BLaER1 (cell line): ENCODE data around the gene LY6G6D.

Experiments used
- H3K27ac ChIP-seq: shearing (Covaris generic); formaldehyde crosslinking; 2 replicates; pipeline ENCODE4 v1.8.1; 2022
- H3K27me3 ChIP-seq: shearing (Covaris generic); formaldehyde crosslinking; 2 replicates; pipeline ENCODE4 v1.8.1; 2022
- H3K36me3 ChIP-seq: shearing (Covaris generic); formaldehyde crosslinking; 2 replicates; pipeline ENCODE4 v1.8.1; 2022
- H3K4me1 ChIP-seq: shearing (Covaris generic); formaldehyde crosslinking; 2 replicates; pipeline ENCODE4 v1.8.1; 2022
- H3K4me2 ChIP-seq: shearing (Covaris generic); formaldehyde crosslinking; 2 replicates; pipeline ENCODE4 v1.8.1; 2022
- H3K4me3 ChIP-seq: shearing (Covaris generic); formaldehyde crosslinking; 2 replicates; pipeline ENCODE4 v1.8.1; 2022
- H3K9ac ChIP-seq: shearing (Covaris generic); formaldehyde crosslinking; 2 replicates; pipeline ENCODE4 v1.8.1; 2022
- H3K9me3 ChIP-seq: shearing (Covaris generic); formaldehyde crosslinking; 2 replicates; pipeline ENCODE4 v1.8.1; 2022
- H4K20me1 ChIP-seq: shearing (Covaris generic); formaldehyde crosslinking; 2 replicates; pipeline ENCODE4 v1.8.1; 2022
- Cebpa-rat ChIP-seq: shearing (Covaris generic); IDR thresholded peaks from 2 replicates; pipeline ENCODE4 v1.8.1; 2022

Gene LY6G6D

GRCh38 chr6:31733734-31734133 lies 18.6 kb downstream of the LY6G6D start:
- H3K4me3 ChIP-seq: peak overlapping the region; percentile 89
- no peaks in the 10 kb centered on the region for H3K9me3 ChIP-seq
- peaks cover 69% of the 10 kb centered on the region for H3K4me1 ChIP-seq
- TF ChIP-seq Cebpa-rat: no peak
- peak overlapping the region; percentile 97 for H3K9ac ChIP-seq
- H3K27me3 ChIP-seq: no peaks in the 10 kb centered on the region
- peak overlapping the region; percentile 98 for H3K4me2 ChIP-seq
- peak overlapping the region; percentile 99 for H3K27ac ChIP-seq
- peaks cover 49% of the 10 kb centered on the region for H4K20me1 ChIP-seq
- peaks cover 45% of the 10 kb centered on the region for H3K36me3 ChIP-seq

- no peak for TF ChIP-seq Cebpa-rat
- Histone ChIP-seq H3K4me3 (peak overlapping the region; percentile 89), H3K27ac (peak overlapping the region; percentile 99), H3K36me3 (peaks cover 43% of the 10 kb centered on the region), H3K27me3 (no peaks in the 10 kb centered on the region), H3K4me2 (peak overlapping the region; percentile 98), H3K9ac (peak overlapping the region; percentile 97), H3K4me1 (peaks cover 70% of the 10 kb centered on the region), H3K9me3 (no peaks in the 10 kb centered on the region), H4K20me1 (peaks cover 43% of the 10 kb centered on the region)
Measured at GRCh38 chr6:31734247-31734820, 19.2 kb downstream of the LY6G6D start.

- Histone ChIP-seq H3K4me1 (peaks cover 72% of the 10 kb centered on the region), H3K9ac (peak overlapping the region; percentile 97), H3K9me3 (no peaks in the 10 kb centered on the region), H3K36me3 (peaks cover 43% of the 10 kb centered on the region), H3K4me3 (peak overlapping the region; percentile 89), H3K27me3 (no peaks in the 10 kb centered on the region), H3K27ac (peak overlapping the region; percentile 99), H3K4me2 (peak overlapping the region; percentile 98), H4K20me1 (peaks cover 43% of the 10 kb centered on the region)
- TF ChIP-seq Cebpa-rat: no peak
Measured at GRCh38 chr6:31734821-31735406, 19.8 kb downstream of the LY6G6D start.

- no peak for TF ChIP-seq Cebpa-rat
- Histone ChIP-seq H3K4me1 (peaks cover 68% of the 10 kb centered on the region), H3K4me2 (peak within 1 kb of the TSS; percentile 98), H3K9me3 (no peaks in the 10 kb centered on the region), H3K9ac (peak within 1 kb of the TSS; percentile 97), H4K20me1 (peaks cover 33% of the 10 kb centered on the region), H3K27ac (peak within 1 kb of the TSS; percentile 99), H3K27me3 (no peaks in the 10 kb centered on the region), H3K36me3 (peaks cover 34% of the 10 kb centered on the region), H3K4me3 (peak within 1 kb of the TSS; percentile 89)
Measured at GRCh38 chr6:31736021-31736767, 21.0 kb downstream of the LY6G6D start, which contains the start of gene CLIC1. Gene CLIC1 (minus strand): TSS chr6:31736530. CDS start chr6:31736300, 230 bp downstream.

- peak overlapping the region; percentile 97 for H3K9ac ChIP-seq
- TF ChIP-seq Cebpa-rat: no peak
- H3K27ac ChIP-seq: peak overlapping the region; percentile 99
- peak overlapping the region; percentile 98 for H3K4me2 ChIP-seq
- H4K20me1 ChIP-seq: peaks cover 27% of the 10 kb centered on the region
- H3K27me3 ChIP-seq: no peaks in the 10 kb centered on the region
- H3K4me3 ChIP-seq: peak overlapping the region; percentile 89
- H3K36me3 ChIP-seq: peaks cover 34% of the 10 kb centered on the region
- peaks cover 68% of the 10 kb centered on the region for H3K4me1 ChIP-seq
- H3K9me3 ChIP-seq: no peaks in the 10 kb centered on the region
Measured at GRCh38 chr6:31736768-31737314, 21.7 kb downstream of the LY6G6D start.

DNA sequence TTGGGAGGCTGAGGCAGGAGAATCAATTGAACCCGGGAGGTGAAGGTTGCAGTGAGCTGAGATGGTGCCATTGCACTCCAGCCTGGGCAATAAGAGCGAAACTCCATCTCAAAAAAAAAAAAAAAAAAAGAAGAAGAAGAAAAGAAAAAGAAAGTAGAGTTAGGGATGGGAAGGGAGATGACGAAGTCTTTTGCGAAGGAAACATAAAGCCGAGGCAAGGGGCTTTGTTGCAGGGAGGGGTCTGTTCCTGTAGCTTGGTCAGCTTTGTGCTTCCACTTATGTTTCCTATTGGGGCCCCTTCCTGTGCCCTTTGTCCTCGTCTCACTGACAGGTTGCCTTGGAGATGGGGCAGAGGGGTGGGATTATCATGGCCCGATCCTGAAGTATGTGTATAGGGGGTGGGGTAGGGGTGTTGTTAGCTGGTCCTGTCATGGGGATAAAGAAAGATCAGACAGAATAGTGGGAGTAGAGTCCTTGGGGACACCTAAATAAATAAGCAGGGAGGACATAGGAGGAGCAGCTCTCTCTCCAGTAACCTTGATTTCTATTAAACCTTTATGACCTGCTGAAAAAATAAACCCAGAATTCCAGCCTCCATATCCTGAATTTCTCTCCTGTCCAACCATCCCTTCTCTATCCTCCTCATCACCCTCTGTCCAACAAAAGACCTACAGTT lies 22.3 kb downstream of the LY6G6D start:
- Histone ChIP-seq H3K9me3 (no peaks in the 10 kb centered on the region), H3K4me1 (peaks cover 68% of the 10 kb centered on the region), H3K27me3 (no peaks in the 10 kb centered on the region), H3K9ac (peak overlapping the region; percentile 97), H3K4me3 (peak overlapping the region; percentile 89), H3K36me3 (peaks cover 34% of the 10 kb centered on the region), H3K4me2 (peak overlapping the region; percentile 98), H3K27ac (peak overlapping the region; percentile 99), H4K20me1 (peaks cover 21% of the 10 kb centered on the region)
- no peak for TF ChIP-seq Cebpa-rat

GRCh38 chr6:31737991-31738979 lies 23.1 kb downstream of the LY6G6D start:
- H3K4me2 ChIP-seq: peak overlapping the region; percentile 98
- peak overlapping the region; percentile 99 for H3K27ac ChIP-seq
- H3K36me3 ChIP-seq: peaks cover 34% of the 10 kb centered on the region
- H3K9ac ChIP-seq: peak overlapping the region; percentile 97
- TF ChIP-seq Cebpa-rat: no peak
- peak overlapping the region; percentile 89 for H3K4me3 ChIP-seq
- peaks cover 63% of the 10 kb centered on the region for H3K4me1 ChIP-seq
- peaks cover 15% of the 10 kb centered on the region for H4K20me1 ChIP-seq
- no peaks in the 10 kb centered on the region for H3K9me3 ChIP-seq
- no peaks in the 10 kb centered on the region for H3K27me3 ChIP-seq

DNA sequence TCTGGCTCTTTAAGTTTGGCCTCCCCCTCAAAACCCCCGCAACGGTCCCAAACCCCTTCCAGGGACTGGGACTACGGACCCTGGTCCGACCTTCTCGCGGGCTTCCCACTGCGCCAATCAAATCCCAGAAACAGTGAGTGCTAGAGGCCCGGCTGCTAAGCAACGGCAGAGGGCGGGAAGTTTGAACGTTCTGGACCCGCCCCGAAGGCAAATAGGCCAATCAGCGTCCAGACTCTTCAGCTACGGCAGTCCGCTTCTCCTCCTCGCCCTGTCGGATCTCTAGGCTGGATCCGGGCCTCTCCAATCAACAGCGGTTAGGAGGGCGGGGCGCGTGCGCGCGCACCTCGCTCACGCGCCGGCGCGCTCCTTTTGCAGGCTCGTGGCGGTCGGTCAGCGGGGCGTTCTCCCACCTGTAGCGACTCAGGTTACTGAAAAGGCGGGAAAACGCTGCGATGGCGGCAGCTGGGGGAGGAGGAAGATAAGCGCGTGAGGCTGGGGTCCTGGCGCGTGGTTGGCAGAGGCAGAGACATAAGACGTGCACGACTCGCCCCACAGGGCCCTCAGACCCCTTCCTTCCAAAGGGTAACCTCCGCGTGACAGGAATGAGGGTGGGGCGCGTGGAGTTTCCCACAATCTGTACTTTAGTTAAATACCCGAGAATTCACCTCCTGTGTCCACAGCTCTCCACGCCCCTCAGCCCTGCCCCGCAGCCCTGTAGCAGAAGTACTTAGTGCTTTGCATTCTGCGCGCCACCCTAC lies 24.7 kb downstream of the LY6G6D start, which contains the start of gene MSH5:
MSH5 (plus strand) TSS at position 367 of the 758 bp plus-strand sequence. CDS start 462 bp downstream, outside the sequence.
- no peaks in the 10 kb centered on the region; the same call in 1 of the 2 replicates for H4K20me1 ChIP-seq
- H3K4me2 ChIP-seq: peak within 1 kb of the TSS; percentile 98
- peak within 1 kb of the TSS; percentile 89 for H3K4me3 ChIP-seq
- H3K36me3 ChIP-seq: peaks cover 36% of the 10 kb centered on the region
- peak within 1 kb of the TSS; percentile 99 for H3K27ac ChIP-seq
- peak within 1 kb of the TSS; percentile 97 for H3K9ac ChIP-seq
- H3K9me3 ChIP-seq: no peaks in the 10 kb centered on the region
- no peaks in the 10 kb centered on the region for H3K27me3 ChIP-seq
- TF ChIP-seq Cebpa-rat: no peak
- H3K4me1 ChIP-seq: peaks cover 62% of the 10 kb centered on the region
